Hematopoietic multipotent progenitor cell treated with erythropoietin and hydrocortisone succinate and interleukin-3 and kit ligand, for 15 days (in vitro differentiated cells): ENCODE measurements around the gene KIF2C.
"Not testable (repeated sequence)": the region's sequence is repeated elsewhere in the genome, so short reads cannot be mapped to it uniquely, and the experiment has no call there.

Source experiments
- DNase-seq: peaks from one replicate; pipeline ENCODE4 v3.0.0-alpha.2; 2015; ENCODE audit warnings: low spot score

KIF2C gene

DNA sequence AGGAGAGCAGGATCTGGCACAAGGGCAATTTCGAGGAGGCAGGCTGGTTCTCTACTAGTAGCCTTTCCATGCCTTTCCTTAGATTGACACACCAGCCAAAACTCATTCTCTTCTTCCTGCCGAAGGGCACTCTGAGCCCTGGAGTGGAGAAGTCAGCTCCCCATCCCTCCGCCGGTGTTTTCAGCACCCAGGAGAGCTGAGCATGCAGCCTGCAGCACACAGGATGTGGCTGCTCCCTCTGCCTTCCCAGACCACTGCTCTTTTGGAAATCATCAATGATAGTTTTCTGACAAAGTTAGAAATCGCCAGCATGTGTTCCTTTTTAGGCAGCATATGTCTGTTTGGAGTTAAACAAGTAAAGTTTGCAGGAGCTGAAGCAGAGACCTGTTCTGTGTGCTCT lies 20.3 kb upstream of the KIF2C start:
- no peak for DNase-seq

DNA sequence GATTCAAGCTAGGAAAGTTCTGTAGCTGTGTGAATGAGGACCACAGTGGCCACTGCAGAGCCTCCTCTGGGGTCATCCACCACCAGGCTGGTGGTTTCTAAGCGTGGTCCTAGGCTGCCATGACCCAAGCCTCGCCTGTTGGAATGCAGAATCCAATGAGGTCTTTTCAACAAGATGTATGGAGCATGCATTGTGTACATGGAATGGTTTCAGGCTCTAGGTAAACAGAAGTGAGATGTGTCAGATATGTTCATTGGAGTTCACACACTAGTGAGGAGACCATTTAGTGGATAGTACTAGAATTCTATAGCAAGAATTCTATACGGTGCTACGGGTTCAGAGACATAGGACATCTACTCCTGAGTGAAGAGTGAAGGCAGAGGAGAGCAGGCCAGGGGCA lies 19.4 kb upstream of the KIF2C start:
- no peak for DNase-seq

DNA sequence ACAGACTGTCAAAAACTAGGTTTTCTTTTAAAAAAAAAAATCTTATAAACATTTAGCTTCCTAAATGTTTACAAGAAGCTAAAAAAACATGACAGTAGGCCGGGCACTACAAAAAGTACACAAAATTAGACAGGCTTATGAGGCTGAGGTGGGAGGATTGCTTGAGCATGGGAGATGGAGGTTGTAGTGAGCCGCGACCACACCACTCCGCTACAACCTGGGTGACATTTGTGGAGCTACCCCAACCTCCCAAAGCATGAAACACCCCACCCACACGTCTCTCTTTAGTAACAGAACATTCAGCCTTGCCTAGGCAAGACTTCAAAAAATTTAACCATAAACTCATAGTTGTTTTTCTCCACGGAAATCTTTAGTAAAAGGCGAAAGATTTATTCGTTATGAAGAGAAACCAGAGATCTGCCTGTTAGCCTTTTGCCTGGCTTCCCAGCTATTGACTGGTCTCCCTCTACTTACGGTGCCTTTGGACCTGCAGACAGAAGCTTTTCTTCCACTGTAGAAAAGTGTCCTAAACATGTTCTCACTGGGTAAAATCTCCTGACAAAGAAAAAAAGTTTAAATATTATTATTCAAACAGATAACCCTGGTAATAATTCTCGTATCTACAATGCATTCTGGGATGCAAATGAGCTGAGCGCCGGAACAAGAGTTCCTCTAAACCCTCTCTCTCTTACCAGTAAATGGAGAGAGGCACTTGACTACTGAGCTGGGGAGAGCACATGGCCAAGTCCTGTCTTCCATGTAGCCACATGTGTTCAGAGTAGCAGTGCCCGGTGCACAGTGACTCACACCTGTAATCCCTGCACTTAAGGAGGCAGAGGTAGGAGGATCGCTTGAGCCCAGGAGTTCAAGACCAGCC lies 17.9 kb upstream of the KIF2C start:
- DNase-seq, result peak; percentile 34

DNA sequence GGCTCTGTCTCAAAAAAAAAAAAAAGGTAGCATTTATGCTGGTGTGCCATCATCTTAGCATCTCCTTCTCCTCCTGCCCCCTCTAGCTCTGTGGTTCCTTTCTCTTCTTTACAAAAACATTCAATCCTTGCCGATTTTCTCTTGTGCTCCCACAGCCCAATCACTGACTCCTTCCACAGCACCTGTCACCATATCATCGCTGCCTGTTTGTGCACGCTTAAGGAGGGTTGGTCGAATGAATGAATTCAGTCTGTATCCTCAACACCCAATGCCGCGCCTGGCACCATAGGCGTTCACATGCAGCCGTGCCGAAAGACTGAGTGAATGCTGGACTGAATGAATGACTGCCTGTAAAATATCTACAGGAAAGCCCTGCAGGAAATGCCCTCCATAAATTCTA lies 16.6 kb upstream of the KIF2C start:
- DNase-seq, result no peak

DNA sequence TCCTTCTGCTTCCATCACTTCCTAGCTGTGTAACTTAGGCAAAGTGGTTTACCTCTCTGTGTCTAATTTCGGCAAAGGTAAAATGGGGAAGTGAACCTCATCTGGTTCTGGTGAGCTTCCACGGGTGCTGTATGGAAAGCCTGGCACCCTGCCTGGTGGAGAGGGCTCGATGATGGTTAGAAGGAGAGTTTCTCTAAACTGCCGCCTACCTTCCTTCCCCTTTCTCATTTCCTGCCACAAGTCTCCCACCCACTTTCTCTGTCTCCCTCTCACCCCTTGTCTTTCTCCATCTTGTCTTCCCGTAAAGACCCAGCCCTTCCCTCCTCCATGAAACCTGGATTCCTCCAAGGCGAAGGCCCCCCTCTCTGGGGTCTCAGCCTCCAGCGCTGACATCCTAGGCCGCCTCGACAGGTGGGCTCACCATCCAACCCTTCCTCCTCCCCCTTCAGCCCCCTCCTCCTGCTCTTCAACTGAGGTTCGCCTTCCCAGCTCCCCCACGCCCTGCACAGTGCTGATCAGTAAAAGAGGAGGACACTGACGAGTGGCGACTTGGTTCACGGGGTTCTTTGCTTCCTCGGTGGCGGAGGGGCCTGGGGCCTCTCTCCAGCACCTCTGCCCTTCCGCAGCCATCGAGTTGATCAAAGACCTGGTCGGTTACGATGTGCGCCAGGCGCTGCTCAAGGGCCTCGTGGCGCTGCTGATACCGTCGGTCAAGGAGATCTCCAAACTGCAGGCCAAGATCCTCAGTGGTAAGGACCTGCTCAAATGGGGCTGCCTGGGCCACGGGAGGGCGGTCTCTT lies 15.9 kb upstream of the KIF2C start:
- DNase-seq, result no peak

DNA sequence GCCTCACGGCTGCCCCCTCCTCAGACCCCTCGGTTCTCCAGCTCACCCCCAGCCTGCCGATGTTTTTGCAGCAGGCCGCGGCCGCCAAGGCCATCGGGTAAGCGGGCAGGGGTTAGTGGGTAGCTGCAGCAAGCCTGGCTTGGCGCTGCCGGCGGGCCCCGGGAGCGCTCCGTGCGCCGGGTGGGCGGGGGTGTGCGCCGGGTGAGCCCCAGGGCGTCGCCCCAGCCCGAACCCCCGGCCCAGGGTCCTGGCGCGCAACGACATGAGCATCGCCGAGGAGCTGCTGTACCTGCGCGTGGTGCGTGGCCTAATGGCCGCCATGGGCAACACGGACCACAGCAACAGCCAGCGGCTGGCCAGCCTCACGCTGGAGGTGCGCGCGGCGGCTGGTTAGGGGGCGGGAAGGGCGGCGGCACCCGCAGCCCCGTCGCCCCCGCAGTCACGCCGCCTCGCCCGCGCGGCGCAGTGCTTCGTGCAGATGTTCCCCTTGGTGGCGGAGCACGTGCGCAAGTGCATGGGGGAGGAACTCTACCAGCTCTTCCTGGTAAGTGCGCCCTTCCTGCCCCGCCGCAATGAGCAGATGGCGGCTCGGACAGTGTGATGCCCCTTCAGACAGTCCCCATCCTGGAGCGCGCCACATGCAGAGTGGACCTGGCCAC lies 15.2 kb upstream of the KIF2C start:
- DNase-seq, result no peak

DNA sequence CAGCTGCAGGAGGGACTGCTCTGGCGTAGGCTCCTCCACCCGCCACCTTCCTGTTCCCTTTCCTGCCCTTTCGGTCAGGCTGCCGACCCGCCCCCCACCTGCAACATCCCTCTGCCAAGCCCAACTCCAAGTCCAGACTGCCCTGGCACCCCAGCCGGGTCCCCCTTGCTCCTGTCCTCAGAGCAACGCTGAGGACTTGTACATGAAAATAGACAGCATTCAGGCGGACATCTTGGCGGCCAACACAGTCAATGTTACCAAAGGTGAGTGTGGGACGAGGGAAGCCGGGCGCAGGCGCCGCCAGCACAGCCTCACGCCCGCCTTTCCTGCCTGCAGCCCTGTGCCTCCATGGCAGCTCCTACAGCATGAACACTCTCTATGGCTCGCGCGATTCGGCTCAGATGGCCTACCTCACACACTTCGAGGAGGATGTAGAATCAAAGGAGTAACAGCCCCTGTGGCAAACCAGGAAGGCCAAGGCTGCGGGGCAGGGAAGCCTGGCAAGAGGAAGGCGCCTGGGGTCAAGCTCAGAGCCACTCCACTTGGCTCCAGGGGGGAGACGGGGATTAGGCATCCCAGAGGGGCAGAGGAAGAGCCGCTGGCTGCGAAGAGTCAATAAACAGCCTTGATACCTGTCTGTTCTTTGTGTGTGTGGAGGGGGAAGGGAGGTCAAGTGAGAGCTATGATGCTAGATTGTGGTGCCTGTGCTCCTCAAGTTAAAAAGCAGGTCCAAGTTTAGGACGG lies 14.5 kb upstream of the KIF2C start:
- DNase-seq, result no peak

DNA sequence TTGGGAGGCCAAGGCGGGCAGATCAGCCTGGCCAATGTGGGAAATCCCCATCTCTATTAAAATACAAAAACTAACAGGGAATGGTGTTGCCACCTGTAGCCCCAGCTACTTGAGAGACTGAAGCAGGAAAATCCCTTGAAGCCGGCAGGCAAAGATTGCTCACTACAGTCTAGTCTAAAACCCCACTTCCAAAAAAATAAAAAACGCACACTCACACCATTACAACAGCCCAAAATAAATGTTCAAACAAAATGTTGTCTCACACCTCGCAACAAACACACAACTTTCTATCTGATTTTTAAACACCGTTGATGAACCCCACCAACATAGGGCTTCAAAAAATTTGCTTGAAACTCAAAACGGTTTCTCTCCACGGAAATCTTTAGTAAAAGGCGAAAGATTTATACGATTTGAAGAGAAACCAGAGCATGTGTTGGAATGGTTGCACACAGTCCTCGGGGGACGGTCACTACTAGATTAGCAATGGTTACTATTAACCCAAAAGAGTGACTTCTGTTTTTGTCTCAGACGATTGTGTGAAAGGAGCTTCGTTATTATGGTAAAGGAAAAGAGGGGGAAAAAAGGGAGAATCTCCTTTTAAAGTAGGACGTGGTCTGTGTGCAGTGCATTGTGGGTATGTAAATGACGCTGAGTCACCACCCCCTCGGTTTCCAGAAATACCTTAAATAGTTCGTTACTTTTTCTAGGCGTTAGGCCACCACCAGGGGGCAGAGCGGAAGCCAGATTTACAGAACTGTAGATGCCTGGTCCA lies 8.7 kb upstream of the KIF2C start, which contains the start of gene RNU5D-1:
RNU5D-1 (minus strand) TSS at position 430 of the 772 bp plus-strand sequence.
- peak; percentile 96 for DNase-seq

DNA sequence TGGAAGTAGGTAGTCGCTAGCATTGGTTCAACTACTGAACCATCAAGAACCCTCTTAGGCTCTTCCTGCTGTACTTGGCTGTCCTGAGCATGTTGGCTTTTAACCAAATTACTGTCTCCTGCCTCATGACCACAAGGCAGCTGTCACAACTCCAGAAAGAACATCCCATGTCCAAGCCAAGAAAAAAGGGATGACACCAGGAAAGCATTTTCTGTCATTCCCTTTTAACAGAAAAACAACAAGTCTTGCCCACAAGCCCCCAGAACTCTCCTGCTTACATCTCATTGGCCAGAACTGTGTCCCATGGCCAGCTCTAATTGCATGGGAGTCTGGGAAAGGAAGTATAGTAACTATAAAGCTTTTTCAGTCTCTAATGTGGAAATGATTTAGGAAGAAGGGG lies 6.3 kb upstream of the KIF2C start:
- no peak for DNase-seq

DNA sequence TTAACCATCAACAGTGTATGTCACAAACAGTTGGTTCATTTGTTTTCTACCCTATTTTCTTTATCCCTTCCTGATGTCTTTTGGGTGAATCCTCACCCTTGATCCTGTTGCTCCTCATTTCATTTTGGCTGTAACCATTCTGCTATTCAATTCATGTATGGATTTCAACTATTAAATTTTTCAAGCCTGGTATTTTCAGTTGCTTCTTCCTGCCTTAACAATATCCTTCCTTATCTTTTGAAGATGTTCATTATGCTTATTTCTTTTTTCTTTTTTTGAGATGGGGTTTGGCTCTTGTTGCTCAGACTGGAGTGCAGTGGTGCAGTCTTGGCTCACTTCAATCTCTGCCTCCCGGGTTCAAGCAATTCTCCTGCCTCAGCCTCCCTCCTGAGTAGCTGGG lies 5.9 kb upstream of the KIF2C start:
- DNase-seq, result no peak

DNA sequence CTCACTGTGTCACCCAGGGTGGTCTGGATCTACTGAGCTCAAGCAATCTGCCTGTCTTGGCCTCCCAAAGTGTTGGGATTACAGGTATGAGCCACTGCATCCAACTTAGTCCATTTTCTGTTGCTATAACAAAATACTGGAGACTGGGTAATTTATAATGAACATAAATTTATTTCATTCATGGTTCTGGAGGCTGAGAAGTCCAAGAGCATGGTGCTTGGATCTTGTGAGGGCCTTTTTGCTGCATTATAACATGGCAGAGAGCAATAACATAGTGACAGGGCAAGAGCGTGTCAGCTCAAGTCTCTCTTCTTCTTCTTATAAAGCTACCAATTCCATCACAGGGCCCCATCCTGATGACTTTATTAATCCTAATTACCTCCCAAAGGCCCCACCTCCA lies 3.6 kb upstream of the KIF2C start:
- no peak for DNase-seq

DNA sequence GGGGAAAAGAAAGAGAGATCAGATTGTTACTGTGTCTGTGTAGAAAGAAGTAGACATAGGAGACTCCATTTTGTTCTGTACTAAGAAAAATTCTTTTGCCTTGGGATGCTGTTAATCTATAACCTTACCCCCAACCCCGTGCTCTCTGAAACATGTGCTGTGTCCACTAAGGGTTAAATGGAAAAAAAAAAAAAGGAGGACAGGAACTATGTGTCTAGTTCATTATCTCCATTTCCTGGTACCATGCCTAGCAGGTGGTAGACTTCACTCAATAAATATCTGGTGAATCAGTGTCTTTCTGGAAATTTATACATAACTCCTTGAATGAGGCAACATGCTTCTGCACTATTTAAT lies 707 bp upstream of the KIF2C start:
- not testable (repeated sequence) for DNase-seq

DNA sequence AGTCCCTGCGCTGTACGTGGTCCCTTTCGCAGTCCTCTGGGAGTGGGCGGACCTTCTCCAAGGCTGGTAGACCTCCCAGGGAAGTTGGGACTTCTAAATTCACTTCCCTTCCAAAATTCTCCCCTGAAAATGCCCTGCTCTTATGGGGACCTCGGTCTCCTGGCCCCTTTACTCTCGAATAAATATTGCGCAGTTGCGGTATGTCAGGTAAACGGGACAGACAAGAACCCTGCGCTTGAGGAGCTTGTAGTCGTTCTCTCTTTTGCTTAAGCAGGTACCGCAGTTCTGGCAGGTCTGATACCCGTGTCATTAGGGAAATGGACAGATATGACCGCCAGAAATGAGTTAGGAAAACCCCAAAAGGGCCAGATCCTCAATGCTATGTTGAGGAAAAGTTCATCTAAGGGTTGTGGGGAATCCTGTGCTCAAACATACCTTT lies 561 bp downstream of the KIF2C start:
- DNase-seq, result no peak

DNA sequence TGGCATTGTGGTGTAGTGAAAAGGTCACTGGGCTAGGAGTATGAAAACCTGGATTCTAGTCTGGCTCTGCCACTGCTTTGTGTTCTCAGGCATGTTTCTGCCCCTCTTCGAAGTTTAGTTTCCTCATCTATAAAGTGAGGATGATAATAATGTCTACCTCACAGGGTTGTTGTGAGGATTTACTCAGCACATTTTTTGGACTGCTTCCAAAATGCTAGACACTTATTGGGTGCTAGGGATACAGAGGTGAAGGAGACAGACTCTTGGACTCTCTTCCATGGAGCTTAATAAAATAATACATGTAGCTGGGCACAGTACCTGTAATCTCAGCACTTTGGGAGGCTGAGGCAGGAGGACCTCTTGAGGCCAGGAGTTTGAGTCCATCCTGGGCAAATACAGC lies 3.6 kb downstream of the KIF2C start:
- DNase-seq, result peak; percentile 41

DNA sequence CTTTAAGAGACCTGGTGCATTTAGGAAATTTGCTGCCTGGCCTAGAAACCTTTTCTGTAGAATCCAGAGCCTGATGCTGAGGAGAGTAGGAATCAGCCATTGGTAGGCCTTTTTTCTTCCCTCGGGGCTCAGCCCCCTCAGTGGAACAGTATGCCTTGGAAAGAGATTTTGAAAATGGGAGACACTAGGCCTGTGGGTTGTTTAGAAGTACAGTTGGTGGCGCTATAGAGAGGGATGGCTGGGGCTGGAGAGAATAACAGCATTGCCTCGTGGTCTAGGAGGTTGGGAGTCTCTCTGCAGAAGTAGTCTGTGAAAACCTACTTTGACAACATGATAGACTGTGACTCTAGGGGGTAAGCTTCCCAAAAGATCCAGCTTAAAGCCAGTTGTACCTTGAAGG lies 8.2 kb downstream of the KIF2C start:
- no peak for DNase-seq

DNA sequence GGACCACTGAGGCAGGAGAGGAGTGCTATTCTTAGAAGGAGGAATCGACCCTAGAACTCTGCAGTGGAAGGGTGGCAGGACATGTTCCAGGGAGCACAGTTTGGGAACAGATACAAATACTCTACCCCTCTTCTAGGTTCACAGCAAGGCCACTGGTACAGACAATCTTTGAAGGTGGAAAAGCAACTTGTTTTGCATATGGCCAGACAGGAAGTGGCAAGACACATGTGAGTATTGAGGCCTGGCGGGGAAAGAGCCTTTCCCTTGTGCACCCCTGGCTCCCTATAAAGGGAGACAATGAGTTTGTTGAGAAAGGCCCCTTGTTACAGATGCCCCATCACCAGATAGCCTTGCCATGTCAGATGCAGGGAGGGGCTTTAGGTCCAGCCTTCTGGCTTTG lies 17.8 kb downstream of the KIF2C start:
- no peak for DNase-seq

DNA sequence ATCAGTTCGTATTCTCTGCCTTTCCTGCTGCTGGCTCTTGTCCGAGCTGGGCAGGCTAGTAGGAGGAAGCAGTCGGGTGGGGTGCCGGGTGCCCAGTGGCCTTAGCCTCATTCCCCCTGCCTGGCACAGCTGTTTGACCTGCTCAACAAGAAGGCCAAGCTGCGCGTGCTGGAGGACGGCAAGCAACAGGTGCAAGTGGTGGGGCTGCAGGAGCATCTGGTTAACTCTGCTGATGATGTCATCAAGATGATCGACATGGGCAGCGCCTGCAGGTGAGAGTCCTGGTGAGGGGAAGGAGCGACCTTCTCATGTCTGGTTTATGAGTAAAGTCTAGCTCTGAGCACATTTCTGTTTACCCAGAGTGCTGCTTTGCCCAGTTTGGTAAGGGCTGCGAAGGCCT lies 19.4 kb downstream of the KIF2C start:
- DNase-seq, result no peak

DNA sequence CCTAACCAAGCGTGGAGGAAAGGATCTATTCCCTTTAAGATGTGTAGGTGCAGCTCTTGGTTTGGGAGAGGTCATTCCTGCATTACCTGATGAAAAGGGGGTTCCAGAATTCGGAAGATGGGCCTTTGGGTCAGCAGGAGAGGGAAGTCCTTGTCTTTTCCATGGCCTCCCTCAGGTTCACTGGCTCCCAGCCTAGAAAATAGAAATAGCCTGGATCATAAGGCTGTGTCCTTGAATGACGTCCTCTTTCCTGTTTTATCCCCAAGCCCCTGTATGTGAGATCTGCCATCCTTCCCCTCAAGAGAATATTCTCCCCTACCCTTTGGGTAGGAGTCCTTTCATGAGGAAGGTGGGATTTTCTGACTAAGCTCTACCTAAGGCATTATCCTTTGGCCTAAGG lies 21.2 kb downstream of the KIF2C start:
- DNase-seq, result no peak

DNA sequence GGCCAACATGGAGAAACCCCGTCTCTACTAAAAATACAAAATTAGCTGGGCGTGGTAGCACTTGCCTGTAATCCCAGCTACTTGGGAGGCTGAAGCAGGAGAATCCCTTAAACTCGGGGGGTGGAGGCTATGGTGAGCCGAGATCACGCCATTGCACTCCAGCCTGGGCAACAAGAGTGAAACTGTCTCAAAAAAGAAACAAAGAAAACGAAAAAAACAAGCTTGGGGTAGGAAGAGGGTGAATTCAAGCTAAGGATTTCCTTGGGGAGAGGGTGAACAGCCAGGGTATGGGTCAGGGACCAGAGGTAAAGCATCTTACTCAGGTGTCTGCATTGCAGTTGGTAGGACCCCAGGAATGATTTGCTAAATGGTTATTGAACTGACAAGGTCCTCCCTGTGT lies 26.8 kb downstream of the KIF2C start:
- DNase-seq, result not testable (repeated sequence)

DNA sequence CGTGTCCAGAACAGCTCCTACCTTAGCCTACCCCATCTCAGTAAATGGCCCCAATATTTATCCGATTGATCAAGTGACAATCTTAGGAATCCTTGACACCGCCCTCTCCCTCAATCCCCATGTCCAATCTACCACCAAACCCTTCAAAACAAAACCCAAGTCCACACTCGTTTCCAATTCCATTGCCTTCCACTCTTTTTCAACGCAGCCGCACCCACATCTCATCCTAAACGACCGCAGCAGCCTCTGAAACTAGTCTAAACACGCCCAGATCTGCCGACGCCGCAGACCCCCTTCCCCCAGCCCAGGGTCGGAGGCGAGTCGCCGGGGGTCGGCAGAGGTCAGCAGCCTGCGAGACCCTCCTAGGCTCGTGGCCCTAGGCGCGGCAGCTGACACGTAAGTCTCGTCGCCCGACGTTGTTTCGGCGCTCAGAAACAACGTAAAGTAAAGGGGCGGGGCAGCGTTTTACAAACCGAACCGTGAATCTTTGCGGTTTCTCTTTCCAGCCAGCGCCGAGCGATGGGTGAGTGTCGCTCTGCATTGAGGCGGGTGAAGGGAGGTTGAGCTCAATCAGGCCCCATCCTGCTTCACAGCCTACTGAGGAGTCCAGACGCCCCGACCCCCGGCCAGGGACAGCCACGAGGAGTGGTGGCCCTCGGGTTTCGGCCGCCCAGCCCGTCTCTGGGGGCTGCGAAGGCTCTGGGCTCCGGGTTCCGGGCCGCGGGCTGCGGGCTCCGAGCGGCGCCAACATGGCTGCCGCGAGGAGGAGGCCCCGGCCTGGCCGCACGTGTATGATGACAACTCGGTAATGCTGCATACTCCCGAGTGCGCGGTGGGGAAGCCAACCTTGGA lies 35.7 kb downstream of the KIF2C start, which contains the start of gene RPS8:
RPS8 (plus strand) TSS at position 463 of the 852 bp plus-strand sequence; CDS start at position 520, 57 bp downstream.
- peak; percentile 94 for DNase-seq
